Muscle of arm (tissue), 12 donors: ENCODE results near the gene SLC7A10. TPM values are rescaled to one million over a fixed set of nuclear protein-coding genes. Genes with fewer than 3 reads are reported as not detected.
"Not testable (repeated sequence)": the region's sequence is repeated elsewhere in the genome, so short reads cannot be mapped to it uniquely, and the experiment has no call there.

Source experiments
- DNase-seq: peaks from one replicate; pipeline ENCODE4 v3.0.0-alpha.2; 2013
- polyA plus RNA-seq, 12 donors: library from polyadenylated mRNA; unstranded; fragments of 120-200 nt; gene quantifications; one replicate each; pipeline ENCODE4 v1.2.1, GENCODE V29; 2013; ENCODE audit not compliant: insufficient read length in 12 of 12

The SLC7A10 gene
- polyA plus RNA-seq, 12 donors = 4.2 to 14.2 (median 8.1) TPM; not detected in 1

GRCh38 chr19:33219261-33219815 lies 6.3 kb downstream of the SLC7A10 start:
- no peak for DNase-seq

- no peak for DNase-seq
These were observed 7.8 kb downstream of the SLC7A10 start for GRCh38 chr19:33217881-33218280.

GRCh38 chr19:33216198-33216830 lies 9.3 kb downstream of the SLC7A10 start:
- DNase-seq = no peak

DNA sequence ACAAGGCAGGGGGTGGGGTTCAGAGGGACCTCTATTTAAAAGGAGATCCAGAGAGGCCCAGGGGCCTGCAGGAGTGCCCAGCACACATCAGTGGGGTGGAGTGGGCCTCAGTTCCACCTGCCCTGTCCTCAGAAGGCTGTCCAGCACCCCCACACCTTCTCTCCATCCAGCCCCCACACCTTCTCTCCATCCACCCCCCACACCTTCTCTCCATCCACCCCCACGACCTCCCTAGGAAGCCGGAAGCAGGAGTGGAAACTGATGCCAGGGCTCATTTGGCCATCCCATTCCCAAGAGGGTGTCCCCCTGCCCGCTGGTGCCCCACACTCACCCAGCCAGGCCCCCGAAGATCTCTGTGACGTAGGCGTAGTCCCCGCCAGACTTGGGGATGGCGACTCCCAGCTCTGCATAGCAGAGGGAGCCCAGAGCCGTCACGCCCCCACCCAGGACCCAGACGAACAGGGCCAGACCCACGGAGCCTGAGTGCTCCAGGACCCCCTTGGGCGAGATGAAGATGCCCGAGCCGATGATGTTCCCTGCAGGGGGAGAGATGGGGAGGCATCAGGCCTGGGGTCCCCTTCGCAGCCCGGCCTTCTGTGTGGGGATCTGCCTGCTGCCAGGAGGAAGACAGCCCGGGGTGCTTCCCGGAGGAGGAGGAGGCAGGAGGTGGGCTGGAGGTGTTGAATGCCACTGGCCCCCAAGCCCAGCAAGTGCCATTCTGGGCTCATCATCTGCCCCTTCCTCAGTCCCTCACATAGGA lies 10.0 kb downstream of the SLC7A10 start:
- no peak for DNase-seq

DNA sequence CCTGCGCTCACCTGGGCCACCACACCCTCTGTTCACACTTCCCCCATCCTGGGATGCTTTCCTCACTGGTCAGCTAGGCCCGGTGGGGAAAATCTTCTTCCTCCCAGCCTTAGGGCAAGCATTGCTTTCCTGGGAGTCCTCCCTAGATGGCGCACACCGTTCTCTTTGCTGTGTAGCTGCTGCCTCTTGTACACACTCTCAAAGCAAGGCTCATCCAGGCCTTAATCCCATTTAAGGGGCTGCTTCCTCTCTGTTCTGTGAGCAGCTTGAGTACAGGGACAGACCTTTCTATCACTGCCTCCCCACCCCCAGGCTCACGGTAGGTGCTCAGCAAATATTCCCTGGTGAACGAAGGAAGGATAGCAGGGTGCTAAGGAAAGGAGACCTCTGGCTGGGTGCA lies 11.1 kb downstream of the SLC7A10 start:
- DNase-seq = no peak

DNA sequence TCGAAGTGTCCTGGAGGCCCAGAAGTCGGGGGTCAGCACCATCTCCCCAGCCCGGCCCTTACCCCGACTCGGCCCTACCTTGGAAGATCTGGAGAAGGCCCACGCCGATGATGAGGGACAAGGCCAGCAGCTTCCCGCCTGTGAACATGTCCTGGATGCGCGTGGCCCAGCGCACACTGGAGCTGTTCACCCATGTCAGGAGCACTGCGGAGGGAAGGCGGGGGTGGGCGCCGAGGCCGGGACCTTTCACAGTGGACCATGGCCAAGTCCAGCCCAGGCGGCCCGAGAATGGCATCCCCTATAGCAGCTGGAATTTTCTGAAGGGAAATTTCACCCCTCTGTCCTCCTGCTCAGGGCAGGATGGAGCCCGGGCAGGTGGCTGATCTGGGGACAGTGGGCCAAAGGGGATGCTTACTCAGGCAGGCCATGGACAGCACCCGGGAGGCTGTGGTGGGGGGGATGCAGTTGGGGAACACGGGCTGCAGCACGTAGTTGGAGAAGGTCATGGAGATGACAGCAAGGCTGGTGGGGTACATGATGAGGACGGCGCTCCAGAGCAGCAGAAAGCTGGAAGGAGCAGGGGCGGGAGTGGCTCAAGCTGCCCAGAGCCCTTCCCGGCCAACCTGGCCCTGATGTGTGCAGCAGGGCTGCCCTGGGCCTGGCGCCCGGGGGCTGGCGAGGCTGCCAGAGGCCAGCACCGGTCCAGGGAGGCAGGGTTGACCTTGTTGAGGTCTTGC lies 13.0 kb downstream of the SLC7A10 start:
- no peak for DNase-seq

- peak; percentile 91 for DNase-seq
These were observed 13.7 kb downstream of the SLC7A10 start for GRCh38 chr19:33211794-33212435.

GRCh38 chr19:33210266-33210940 lies 15.2 kb downstream of the SLC7A10 start:
- DNase-seq = no peak

GRCh38 chr19:33209850-33210230 lies 15.8 kb downstream of the SLC7A10 start:
- DNase-seq = not testable (repeated sequence)

DNA sequence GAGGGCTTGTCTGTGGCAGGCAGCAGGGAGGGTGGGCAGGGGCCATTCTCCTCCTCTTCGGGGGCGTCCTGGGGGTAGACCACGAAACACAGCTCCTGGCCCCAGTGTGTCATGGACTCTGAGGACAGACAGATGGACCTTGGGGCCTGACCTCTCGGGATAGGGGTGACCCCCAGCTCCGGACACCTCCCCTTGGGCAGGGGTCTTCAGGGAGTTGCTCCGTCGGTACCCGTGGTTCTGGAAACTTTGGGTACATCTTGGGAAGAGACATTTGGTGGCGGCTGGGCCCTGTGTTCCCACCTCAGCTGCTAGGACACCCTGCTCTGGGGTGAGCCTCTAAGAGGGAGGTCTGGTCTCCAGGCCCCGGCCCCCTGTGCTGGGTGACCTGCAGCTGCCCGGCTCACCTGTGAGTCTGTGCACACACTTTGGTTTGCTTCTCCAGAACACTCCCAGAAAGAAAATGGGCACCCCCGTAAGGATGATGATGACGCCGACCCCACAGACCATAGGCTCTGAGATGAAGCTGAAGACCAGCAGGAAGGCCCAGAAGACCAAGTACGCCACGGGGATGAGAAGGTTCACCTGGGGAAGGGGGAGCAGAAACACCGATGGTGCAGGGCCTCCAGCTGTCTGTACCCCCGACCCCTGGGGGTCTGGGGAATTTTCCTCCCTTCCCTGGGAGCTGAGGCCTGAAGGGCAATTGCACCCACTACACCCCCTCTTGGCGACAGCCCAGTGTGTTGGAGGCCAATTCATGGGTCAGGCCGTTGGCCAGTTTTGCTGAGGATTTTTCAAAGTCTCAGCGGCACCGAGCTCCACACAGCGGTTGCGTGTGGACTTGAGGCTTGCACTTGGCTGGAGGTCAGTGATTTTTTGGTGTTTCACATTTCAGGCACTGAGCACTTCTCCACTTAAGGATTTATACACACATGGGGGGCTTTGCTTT lies 16.5 kb downstream of the SLC7A10 start:
- DNase-seq = peak; percentile 55

DNA sequence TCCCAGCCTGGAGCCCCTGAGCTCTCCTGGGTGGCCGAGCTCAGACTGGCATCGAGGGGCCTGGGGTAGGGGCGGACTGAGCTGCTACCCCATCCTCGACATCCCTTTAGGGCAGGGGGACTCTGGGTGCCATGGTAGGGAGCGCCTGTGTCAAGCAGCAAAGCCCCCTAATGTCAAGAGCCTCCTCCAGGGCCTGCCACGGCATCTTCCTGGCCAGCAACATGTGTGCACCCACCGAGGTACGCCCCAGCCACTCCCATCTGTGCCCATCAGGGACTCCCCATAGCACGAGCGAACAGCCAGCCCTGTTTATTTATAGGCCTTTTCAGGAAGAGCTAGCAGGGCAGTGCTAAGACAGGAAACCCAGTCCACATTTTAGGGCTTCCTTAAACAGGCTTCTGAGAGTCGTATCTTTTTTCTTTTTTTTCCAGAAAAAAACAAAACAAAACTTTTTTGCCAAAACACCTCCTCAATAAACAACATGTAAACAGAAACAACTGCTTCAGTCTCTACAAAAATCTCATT lies 17.2 kb downstream of the SLC7A10 start:
- DNase-seq = no peak

DNA sequence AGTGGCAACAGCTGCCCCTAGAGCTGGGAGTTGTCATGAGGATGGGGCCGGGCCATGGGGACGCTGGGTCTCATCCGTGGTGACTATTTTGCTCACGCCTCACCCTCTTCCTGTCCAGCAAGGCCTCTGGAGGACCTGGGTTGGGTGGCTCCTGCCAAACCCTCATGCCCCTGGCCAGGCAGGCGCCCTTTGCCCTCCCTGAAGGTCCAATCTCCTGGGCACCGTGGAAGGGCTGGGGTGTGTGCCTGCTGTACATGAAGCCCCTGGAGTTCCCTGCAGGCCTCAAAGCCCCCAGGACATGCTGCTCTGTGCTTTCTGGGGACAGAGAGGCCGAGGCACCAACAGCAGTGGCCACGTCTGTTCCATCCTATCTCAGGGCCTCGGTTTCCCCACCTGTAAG lies 17.7 kb downstream of the SLC7A10 start:
- no peak for DNase-seq

GRCh38 chr19:33207040-33207620 lies 18.5 kb downstream of the SLC7A10 start:
- DNase-seq = no peak

- DNase-seq = no peak
These were observed 19.2 kb downstream of the SLC7A10 start for GRCh38 chr19:33206261-33207039.

GRCh38 chr19:33205531-33206260 lies 20.0 kb downstream of the SLC7A10 start:
- no peak for DNase-seq

DNA sequence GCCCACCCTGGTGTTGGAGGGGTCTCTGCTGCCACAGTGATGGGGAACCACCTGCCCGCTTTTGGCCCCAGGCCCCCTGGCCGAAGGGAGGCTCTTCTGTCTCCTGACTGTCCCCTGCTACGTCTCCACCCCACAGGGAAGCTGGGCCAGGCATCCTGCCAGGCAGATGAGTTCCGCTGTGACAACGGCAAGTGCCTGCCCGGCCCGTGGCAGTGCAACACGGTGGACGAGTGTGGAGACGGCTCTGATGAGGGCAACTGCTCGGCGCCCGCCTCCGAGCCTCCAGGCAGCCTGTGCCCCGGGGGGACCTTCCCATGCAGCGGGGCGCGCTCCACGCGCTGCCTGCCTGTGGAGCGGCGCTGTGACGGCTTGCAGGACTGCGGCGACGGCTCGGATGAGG lies 20.5 kb downstream of the SLC7A10 start:
- DNase-seq = no peak

DNA sequence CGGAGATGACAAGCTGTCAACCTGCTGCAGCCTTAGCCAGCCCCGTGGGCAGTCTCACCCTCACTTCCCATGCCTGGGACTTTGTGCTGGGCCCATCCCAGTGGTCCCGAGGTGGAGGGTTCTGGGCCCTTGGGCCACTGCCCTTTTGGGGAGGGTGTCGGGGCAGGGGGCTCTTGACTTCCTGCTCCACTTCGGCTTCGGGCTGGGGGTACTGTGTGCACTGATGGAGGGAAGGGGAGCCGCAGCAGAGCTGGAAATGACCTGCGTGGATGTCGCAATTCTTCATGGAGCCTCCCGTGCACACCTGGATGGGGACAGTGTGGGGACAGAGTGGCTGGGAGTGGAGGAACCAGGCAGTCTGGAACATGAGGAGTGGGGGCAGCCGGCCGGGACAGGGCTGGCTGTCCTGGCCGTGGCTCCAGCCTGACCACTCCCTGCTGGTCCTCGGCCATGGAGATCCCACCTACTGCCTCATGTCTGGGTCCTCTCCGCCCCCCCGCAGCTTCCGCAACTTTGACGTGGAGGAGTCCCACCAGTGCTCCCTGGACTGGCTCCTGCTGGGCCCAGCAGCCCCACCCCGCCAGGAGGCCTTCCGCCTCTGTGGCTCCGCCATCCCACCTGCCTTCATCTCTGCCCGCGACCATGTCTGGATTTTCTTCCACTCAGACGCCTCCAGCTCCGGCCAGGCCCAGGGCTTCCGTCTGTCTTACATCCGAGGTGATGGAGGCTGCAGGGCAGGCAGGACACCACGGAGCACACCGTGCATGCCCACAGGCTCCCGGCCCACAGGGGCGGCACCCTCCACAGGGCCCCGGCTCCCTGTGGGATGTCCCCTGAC lies 21.3 kb downstream of the SLC7A10 start:
- no peak for DNase-seq
